Activated CD8-positive, alpha-beta memory T cell treated with anti-CD3 and anti-CD28 coated beads for 1 hour (primary cell): ENCODE data around the gene RHBG.

ENCODE experiments used
- DNase-seq, 2 donors: peaks; one replicate each; pipeline ENCODE4 v3.0.0-alpha.2; 2020; ENCODE audit warnings: low read depth in 1 of 2; ENCODE audit errors: extremely low read depth in 1 of 2

The RHBG gene

DNA sequence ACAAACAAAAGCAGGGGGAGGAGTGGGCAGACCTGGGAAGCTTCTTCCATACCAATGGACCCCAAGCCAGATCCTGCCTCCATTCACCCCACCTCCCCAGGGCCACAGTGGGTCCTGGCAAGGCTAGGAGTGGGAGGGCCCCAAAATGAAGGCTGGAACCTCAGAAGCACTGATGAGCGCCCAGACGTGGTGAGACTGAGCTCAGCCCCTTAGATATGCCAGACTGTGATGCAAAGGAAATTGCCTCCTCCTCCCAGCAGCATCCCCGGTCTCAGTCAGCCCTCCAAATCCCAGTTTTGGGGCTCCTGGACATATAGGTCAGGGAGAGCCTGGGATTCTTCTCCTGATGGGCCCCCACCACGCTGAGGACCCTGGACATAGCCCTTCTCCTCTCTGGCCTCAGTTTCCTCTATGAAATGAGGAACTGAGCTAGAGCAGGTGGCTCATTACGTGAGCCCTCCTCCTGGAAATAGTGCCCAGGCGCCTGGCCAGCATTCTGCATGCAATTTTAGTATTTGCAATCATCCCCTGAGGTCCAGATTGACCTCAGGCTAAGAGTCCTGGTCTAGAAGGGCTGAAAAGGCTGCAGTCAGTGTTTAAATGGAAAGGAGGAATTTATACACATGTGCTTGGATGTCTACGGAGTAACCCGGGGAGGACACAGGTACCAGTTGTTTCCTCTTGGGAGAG, 33.5 kb downstream of the RHBG start:
- no peak for DNase-seq

DNA sequence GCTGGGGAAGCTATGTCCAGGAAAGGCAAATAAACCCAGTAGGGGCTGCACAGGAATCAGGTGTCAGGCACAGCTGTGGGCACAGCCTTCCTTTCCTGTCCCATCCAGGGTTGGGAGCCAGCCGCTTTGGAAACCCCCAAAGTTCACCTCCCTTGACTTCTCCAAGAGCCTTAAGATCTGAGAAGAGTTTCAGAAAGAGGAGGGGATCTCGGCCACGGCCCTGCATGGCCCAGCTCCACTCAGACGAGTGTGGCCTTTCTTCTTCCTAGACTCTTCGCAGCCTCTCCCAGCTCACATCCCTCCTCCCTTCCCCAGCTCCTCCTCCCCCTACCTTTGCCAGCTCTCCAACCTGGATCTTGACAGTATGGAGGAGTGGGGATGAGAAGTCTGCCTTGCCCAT, 36.7 kb downstream of the RHBG start:
- DNase-seq, result no peak

- DNase-seq, result no peak
Observed at GRCh38 chr1:156406251-156406650, 37.2 kb downstream of the RHBG start.

- DNase-seq, result no peak
Observed at GRCh38 chr1:156407344-156407743, 38.3 kb downstream of the RHBG start.

GRCh38 chr1:156407760-156408159, 38.7 kb downstream of the RHBG start:
- DNase-seq, result no peak

DNA sequence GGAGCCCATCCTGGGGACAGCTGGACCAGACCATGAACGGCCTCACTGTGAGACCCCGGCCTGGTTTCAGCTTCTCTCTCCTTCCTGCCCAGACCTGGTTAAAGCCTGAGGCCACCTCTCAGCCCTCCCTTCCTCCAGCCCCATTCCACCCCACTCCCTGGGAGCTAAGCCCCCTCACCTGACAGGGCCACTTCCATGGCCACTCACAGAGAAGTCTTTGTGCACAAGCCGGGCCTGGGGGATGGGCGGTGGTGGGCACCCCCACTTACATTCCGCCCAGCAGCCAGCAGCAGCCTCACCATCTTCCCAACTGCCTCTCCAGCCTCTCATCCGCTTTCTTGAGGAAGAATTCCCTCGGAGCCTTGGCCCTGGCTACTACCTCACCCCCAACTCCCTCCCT, 40.4 kb downstream of the RHBG start:
- no peak for DNase-seq

DNA sequence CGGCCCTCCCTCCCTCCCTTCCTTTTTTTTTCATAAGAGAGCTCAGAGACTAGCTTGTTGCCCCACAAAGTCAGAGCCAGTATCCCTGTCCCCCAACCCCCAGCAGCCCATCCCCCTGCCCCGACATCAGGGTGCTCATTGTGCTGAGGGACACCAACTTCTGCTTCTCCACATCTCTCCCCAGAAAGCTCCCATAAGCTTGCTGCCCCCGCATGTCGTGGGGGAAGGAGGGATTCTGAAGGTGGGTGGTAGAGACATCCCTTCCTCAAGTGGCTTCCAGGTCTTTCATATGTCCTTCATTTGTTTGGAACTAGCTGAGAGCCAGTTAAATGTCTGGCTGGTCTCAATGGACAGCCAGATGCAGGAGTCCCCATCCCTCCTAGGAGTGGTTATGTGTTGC, 41.2 kb downstream of the RHBG start:
- DNase-seq, result no peak

- no peak for DNase-seq
Observed at GRCh38 chr1:156410740-156411139, 41.7 kb downstream of the RHBG start.

- DNase-seq, result no peak
Observed at GRCh38 chr1:156412653-156413321, 43.8 kb downstream of the RHBG start.

DNA sequence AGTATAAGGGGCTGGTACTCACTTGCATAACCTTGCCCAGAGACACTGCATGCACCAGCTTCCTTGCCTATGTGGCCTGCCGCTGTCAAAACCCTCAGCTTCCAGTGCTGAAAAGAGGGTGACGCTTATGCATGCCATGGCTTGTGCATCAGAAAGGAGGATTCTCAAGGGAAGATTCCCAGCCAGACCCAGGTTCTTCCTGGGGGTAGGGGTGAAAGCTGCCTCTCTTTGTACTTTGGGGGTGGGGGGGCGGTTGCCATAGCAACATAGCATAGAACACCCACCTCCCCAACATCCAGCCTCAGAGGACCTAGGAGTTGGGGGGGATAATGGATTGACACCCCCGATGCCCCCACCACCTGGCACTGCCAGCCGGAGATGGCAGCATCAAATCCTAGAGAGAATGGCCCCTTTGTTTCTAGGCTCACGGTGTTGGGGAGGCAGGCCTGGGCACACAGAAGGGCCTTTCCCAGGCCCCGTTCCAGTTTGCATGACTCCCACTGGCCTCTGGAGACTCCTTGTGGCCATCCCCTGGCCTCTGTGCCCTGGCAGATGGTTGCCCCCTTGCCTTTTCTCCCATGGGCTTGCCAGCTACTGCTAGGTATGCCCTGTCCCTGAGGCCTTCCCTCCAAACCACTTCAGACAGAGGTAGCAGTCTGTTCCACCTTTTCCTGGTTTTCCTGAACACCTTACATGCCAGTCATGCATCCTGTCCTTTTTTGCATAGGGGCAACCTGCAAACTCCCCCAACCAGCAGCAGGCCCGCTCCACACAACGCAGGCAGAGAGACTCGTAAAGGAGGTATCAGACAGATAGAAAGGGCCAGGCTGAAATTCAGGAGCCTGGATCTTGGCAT, 44.6 kb downstream of the RHBG start:
- DNase-seq, result no peak

GRCh38 chr1:156414461-156415064, 45.6 kb downstream of the RHBG start:
- DNase-seq, result no peak

DNA sequence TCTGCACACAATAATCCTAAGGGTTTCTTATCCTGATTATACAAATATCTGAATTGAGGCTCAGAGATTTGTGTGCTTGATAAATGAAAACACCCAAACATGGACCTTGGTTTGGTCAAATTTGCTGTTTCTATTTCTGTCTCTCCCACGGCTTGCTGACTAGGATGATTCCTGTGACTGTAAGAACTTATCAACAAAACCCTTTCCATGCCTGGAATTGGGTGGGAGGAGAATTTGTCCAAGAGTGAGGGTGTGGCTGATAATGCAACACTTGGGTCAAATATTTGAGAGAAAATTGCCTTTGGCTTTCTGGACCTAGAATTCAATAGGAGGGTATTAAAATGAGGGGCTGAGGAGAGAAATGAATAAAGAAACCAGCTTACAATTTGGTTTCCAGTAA, 48.0 kb downstream of the RHBG start:
- DNase-seq, result no peak

DNA sequence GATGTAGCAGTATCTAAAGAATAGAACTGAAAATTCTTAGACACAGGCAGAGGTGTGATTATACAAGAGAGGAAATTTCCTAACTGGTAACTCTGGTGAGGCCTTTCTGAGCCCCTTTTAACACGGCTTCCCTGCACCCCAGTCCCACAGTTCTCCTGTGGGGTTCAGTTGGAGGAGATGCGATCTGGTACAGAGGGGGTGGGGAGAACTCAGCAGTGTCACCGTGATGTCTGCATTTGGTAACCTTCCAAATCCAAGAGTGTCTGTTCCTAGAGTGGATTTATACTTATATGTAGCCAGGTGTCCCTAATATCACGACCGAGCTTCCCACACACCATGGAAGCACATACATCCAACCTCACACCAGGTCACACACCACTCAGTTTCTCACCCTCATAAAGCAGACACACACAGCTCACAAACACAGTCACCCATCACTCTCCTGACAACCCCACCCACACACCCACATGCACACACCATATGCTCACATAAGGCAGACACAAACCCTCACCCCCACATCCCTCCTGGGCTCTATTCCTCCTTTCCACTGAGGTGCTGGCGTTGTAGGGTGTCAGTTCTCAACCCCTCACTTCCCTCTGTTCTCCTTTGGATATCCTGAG, 48.5 kb downstream of the RHBG start:
- no peak for DNase-seq

DNA sequence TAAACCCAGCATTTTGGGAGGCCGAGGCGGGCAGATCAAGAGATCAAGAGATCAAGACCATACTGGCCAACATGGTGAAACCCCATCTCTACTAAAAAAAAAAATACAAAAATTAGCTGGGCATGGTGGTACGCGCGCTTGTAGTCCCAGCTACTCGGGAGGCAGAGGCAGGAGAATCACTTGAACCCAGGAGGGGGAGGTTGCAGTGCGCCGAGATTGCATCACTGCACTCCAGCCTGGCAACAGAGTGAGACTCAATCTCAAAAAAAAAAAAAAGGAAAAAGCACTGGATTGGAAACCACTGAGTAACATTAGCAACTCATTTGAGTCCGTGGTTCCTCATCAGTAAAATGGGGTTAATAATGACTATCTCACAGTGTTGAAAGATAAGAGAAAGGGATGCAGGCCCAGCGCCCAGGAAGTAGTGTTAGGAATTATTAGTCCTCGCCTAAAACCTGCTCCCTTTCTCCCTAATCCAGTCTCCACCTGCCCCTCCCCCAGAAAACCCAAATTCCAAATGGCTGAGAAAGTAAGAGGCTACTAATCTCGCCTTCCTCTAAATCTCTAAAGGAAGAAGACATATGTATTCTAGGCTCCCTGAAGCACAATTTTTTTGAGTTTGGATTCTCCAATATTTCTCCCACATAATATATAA, 49.5 kb downstream of the RHBG start:
- DNase-seq, result no peak

DNA sequence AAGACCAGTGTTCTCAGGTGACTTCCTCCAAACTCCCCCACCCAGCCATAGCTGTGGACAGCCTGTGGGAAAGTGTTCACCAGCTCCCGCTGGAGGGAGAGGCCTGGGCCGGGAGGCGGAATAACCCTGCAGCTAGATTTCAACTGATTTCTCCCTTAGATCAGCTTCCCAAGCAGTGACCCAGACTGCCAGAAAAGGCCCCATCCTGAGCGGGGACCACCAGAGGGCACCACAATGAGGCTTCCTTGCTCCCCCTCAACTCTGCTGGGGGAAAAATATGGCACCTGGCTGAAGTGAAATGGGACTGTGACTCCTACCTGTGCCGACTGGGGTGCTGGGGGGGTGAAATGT, 50.8 kb downstream of the RHBG start:
- peak; percentile 19 to 25 for DNase-seq

DNA sequence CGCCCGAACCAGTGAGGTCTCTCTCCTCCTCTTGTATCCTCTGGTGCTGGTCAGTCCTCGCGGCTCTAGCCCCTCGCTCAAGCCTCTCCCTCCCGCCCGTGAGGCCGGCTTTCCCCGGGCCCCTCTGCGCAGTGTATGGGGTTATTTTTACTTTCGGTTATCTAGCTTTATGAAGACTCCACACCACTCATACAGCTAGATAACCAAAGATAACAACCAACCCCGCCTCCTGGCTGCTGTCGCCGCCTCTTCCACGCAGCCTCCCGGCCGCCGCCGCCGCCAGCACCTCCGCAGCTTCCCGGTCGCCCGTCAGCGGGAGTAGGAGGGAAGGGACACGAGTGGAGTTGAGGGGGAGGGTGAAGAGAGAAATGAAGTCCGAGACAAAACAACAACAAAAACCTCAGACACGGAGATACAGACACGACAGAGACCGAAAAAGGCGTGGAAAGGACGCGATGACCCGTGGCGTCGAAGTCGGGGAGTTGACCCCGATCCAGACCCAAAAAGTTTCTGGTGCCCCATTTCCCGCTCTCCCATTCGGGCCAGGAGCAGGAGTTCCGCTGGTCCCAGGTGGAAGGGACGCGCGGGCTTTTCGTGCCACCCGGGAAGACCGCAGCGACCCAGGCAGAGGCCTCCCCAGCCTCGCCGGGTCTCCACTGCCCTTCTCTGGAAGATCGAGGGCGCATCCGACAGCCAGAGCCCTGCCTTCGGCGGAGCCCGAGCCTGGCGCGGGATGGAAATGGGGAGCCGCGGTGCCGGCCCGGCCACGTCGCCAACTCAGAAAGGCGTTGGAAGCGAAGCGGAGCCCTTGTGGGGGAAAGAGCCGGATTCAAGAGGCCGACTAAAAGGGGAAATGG, 51.4 kb downstream of the RHBG start:
- DNase-seq, result no peak

- peak; percentile 31 to 46 for DNase-seq
Observed at GRCh38 chr1:156421062-156421938, 52.3 kb downstream of the RHBG start.

- no peak for DNase-seq
Observed at GRCh38 chr1:156421939-156422601, 53.1 kb downstream of the RHBG start.
